Endothelial cell (in vitro differentiated cells): ENCODE measurements around the gene CUBN. TPM values are rescaled to one million over a fixed set of nuclear protein-coding genes. Genes with fewer than 3 reads are reported as not detected.
"Not testable (repeated sequence)": the region's sequence is repeated elsewhere in the genome, so short reads cannot be mapped to it uniquely, and the experiment has no call there.

Source experiments
- DNase-seq: peaks from one replicate; pipeline ENCODE4 v3.0.0; 2021; ENCODE audit warnings: low spot score
- H3K27ac Mint-ChIP-seq: one replicate; pipeline ENCODE4 v1.8.0; 2021; ENCODE audit warnings: mixed read lengths, inconsistent platforms; ENCODE audit not compliant: unreplicated experiment
- H3K27me3 Mint-ChIP-seq: one replicate; pipeline ENCODE4 v1.8.0; 2021; ENCODE audit warnings: mild to moderate bottlenecking, moderate library complexity, mixed read lengths, inconsistent platforms; ENCODE audit not compliant: unreplicated experiment
- H3K36me3 Mint-ChIP-seq: one replicate; pipeline ENCODE4 v1.8.0; 2021; ENCODE audit warnings: mild to moderate bottlenecking, low read depth, mixed read lengths, inconsistent platforms; ENCODE audit not compliant: unreplicated experiment
- H3K4me1 Mint-ChIP-seq: one replicate; pipeline ENCODE4 v1.8.0; 2021; ENCODE audit warnings: mild to moderate bottlenecking, mixed read lengths, inconsistent platforms; ENCODE audit not compliant: unreplicated experiment
- H3K4me3 Mint-ChIP-seq: one replicate; pipeline ENCODE4 v1.8.0; 2021; ENCODE audit warnings: mild to moderate bottlenecking, mixed read lengths, inconsistent platforms; ENCODE audit not compliant: unreplicated experiment
- H3K9me3 Mint-ChIP-seq: one replicate; pipeline ENCODE4 v1.8.0; 2021; ENCODE audit warnings: mixed read lengths, inconsistent platforms; ENCODE audit not compliant: unreplicated experiment
- total RNA-seq: library from RNA; stranded (reverse); fragmentation: NEBNext Ultra II Directional; extraction: Animal tissue kit (Norgen Biotek cat#: 25700); gene quantifications from one replicate; pipeline ENCODE4 v1.2.1, GENCODE V29; 2021; ENCODE audit not compliant: unreplicated experiment
- TF ChIP-seq, protein P1 (sequence below): fragments of 200-600 bp; sonication (generic); IDR thresholded peaks from one replicate; pipeline ENCODE4 v1.5.0; 2021; ENCODE audit warnings: antibody characterized with exemption; ENCODE audit not compliant: unreplicated experiment

Gene CUBN
- total RNA-seq, 1 donor from 2014 or later: 8.8 TPM

DNA sequence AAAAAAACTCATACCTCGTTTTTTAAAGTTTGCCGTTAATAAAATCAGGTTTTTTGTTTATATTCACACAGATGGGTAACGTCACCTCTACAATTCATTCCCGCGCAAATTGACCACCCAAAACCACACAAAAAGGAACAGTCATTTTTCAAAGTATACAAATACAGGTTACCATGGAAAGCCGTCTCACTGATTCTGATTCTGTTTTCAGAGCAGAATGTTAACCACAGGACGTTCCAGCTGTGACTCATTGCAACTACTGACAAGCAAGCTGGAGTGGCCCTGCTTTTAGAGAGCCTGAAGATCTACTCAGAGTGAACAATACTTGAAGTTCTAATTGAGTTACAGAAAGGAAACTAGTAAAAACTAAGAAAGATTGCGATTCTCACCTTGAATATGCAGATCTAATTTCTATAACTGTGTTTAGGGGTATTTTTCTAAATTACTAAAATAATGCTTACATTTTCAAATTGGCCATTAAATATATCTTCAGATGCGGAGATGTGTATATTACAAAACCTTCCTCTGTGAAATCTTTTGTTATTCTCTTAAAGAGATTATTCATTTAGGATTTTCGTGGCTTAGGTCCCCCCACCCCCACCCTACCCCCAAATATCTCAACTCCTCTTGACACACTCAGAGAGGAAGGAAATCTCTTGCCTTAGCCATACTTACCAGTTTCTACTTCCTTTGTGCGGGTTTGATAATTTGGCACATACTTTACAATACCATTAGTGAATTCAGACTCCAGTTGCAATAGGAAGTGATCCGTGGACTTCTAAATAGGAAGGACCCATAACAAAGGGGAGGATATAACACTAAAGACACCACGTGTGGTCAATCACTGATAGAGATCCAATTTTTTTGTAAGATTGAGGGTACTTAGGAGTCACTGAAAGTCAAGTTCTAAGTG is 106.0 kb downstream of the CUBN start:
- Mint-ChIP-seq H3K27ac (peak overlapping the region; percentile 100), H3K4me3 (peak overlapping the region; percentile 16), H3K4me1 (peaks cover 51% of the 10 kb centered on the region), H3K9me3 (peaks cover 7% of the 10 kb centered on the region), H3K27me3 (peaks cover 8% of the 10 kb centered on the region), H3K36me3 (peaks cover 11% of the 10 kb centered on the region)
- TF ChIP-seq, protein P1, sequence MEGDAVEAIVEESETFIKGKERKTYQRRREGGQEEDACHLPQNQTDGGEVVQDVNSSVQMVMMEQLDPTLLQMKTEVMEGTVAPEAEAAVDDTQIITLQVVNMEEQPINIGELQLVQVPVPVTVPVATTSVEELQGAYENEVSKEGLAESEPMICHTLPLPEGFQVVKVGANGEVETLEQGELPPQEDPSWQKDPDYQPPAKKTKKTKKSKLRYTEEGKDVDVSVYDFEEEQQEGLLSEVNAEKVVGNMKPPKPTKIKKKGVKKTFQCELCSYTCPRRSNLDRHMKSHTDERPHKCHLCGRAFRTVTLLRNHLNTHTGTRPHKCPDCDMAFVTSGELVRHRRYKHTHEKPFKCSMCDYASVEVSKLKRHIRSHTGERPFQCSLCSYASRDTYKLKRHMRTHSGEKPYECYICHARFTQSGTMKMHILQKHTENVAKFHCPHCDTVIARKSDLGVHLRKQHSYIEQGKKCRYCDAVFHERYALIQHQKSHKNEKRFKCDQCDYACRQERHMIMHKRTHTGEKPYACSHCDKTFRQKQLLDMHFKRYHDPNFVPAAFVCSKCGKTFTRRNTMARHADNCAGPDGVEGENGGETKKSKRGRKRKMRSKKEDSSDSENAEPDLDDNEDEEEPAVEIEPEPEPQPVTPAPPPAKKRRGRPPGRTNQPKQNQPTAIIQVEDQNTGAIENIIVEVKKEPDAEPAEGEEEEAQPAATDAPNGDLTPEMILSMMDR: no peak
- peak; percentile 49 for DNase-seq

DNA sequence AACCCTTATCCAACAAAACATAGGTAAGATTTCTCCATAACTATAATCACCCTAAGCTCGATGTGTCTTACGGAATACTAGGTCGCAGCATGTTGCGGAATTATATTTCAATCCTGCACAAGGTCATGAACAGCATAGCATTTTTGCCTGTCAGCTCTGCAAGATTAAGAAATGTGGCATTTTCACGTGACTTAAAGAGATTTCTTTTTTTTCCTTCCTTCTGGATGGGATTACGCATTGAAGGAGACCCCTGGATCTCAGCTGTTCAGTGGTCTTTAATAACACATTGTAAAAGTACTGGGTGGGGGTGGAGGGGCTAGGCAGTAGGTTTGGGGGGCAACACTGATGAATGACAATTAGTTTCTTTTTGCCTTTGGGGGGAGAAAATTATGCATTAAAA is 106.7 kb downstream of the CUBN start:
- Mint-ChIP-seq H3K27me3 (peaks cover 9% of the 10 kb centered on the region), H3K36me3 (peaks cover 17% of the 10 kb centered on the region), H3K4me1 (peaks cover 46% of the 10 kb centered on the region), H3K27ac (peak overlapping the region; percentile 100), H3K9me3 (peaks cover 7% of the 10 kb centered on the region), H3K4me3 (no peak overlapping the region)
- TF ChIP-seq, protein P1: no peak
- DNase-seq: no peak

GRCh38 chr10:17022466-17022825 is 107.2 kb downstream of the CUBN start:
- TF ChIP-seq, protein P1: no peak
- Mint-ChIP-seq H3K27me3 (peaks cover 9% of the 10 kb centered on the region), H3K27ac (peak overlapping the region; percentile 100), H3K4me3 (no peak overlapping the region), H3K4me1 (peaks cover 45% of the 10 kb centered on the region), H3K9me3 (peaks cover 7% of the 10 kb centered on the region), H3K36me3 (peaks cover 21% of the 10 kb centered on the region)
- no peak for DNase-seq

DNA sequence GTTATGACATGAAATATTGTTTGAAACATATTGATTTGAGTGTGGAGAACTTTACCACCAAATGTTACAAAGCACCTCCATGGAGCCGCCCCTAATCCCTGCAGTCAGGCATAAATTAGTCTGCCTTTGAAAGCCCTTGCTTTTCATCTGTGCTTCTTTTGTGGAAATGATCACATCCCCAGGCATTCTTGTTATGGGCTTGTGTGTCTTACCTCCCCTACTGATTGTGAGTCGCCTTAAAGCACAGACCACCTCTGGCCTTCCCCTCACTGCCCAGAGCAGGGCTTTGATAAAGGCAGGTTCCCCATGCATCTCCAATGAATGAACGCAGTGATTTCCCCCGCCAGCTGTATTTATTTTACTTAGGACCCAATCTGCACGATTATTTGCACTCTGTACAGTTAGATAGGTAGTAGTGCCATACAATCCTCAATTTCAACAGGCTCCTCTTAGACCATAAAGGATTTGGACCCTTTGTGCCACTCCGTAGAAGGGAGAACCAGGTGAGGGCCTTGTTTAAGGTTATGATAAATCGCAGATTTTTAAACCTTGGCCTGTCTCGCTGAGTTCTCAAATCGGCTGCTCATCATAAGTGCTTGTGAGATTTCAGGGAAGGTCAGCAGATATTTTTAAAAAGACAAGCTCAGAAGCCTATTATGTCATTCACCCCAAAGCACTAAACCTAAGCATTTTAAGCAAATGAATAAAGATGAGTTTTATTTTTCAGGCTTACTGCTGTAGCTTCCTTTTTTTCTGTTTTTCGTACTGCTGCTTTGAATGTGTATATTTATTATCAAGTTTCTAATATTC is 107.8 kb downstream of the CUBN start:
- H3K27ac Mint-ChIP-seq: peak overlapping the region; percentile 100
- H3K36me3 Mint-ChIP-seq: peaks cover 25% of the 10 kb centered on the region
- H3K9me3 Mint-ChIP-seq: peaks cover 7% of the 10 kb centered on the region
- TF ChIP-seq, protein P1: no peak
- no peak overlapping the region for H3K4me3 Mint-ChIP-seq
- DNase-seq: no peak
- H3K4me1 Mint-ChIP-seq: peaks cover 42% of the 10 kb centered on the region
- peaks cover 9% of the 10 kb centered on the region for H3K27me3 Mint-ChIP-seq

- H3K36me3 Mint-ChIP-seq: peaks cover 25% of the 10 kb centered on the region
- TF ChIP-seq, protein P1: no peak
- H3K27me3 Mint-ChIP-seq: peaks cover 9% of the 10 kb centered on the region
- peak overlapping the region; percentile 40 for H3K4me3 Mint-ChIP-seq
- DNase-seq: no peak
- peaks cover 7% of the 10 kb centered on the region for H3K9me3 Mint-ChIP-seq
- H3K27ac Mint-ChIP-seq: no peak overlapping the region
- peaks cover 33% of the 10 kb centered on the region for H3K4me1 Mint-ChIP-seq
Measured at GRCh38 chr10:17019696-17020095, 109.9 kb downstream of the CUBN start.

DNA sequence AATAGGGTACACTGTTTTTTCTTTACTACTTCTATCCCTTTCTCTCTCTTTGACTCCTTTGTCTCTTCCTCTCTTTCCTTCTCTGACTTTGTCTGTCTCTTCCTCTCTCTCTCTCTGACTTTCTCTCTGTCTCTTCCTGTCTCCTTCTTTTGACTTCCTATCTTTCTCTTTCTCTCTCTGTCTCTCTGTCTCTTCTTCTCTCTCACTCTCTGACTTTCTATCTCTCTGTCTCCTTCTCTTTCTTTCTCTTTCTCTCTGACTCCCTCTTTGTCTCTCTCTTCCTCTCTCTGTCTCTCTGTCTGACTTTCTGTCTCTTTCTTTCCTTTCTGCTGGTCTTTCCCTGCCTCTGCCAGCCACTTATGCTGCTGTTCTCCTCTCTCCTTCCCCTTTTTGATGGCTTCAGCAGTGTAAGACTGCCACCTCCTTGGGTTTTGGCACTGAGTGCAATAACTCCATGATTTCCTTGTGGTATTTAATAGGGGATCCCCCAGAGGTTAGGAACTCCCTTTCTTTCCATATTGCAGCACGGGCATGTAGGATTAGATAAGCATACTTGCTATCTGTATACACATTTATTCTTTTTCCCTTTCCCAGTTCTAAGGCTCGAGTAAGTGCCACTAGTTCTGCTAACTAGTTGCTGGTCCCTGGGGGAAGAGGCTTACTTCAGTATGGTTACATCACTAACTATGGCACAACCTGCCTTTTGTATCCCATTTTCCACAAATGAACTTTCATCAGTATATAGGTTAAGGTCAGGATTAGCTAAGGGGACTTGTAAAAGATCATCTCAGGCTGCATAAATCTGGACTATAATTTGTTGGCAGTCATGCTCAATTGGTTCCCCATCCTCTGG is 116.3 kb downstream of the CUBN start:
- not testable (repeated sequence) for H3K9me3 Mint-ChIP-seq, DNase-seq
- peak overlapping the region; percentile 99 for H3K27ac Mint-ChIP-seq
- peaks cover 23% of the 10 kb centered on the region for H3K27me3 Mint-ChIP-seq
- peaks cover 40% of the 10 kb centered on the region for H3K36me3 Mint-ChIP-seq
- H3K4me1 Mint-ChIP-seq: peaks cover 45% of the 10 kb centered on the region
- H3K4me3 Mint-ChIP-seq: peak overlapping the region; percentile 80
